Occipital lobe (tissue), 2 donors: ENCODE measurements around the gene DNAH7. TPM values are rescaled to one million over a fixed set of nuclear protein-coding genes. Genes with fewer than 3 reads are reported as not detected.

Experiments
- DNase-seq: peaks from one replicate; lab custom pipeline; 2025; lab: John Stamatoyannopoulos, UW
- total RNA-seq: library from RNA; depleted of rRNA; stranded (reverse); fragments of >200 nt; gene quantifications from one replicate; pipeline ENCODE4 v1.2.3, GENCODE V29; 2014

The DNAH7 gene
- total RNA-seq, 1 donor from 2014 or later, result 16.5 TPM

- DNase-seq, result no peak
Observed at GRCh38 chr2:196077821-196078220, 9.2 kb upstream of the DNAH7 start.

- DNase-seq, result no peak
Observed at GRCh38 chr2:196076778-196077568, 8.3 kb upstream of the DNAH7 start.

GRCh38 chr2:196075196-196075595 lies 6.6 kb upstream of the DNAH7 start:
- DNase-seq, result no peak

- DNase-seq, result no peak
Observed at GRCh38 chr2:196074631-196075030, 6.0 kb upstream of the DNAH7 start.

GRCh38 chr2:196073521-196073920 lies 4.9 kb upstream of the DNAH7 start:
- no peak for DNase-seq

- no peak for DNase-seq
Observed at GRCh38 chr2:196067088-196067382, 1.6 kb downstream of the DNAH7 start.

- no peak for DNase-seq
Observed at GRCh38 chr2:196066291-196067087, 2.1 kb downstream of the DNAH7 start.

GRCh38 chr2:196063773-196064172 lies 4.9 kb downstream of the DNAH7 start:
- no peak for DNase-seq

GRCh38 chr2:196059491-196059960 lies 9.1 kb downstream of the DNAH7 start:
- no peak for DNase-seq

- no peak for DNase-seq
Observed at GRCh38 chr2:196054631-196055030, 14.0 kb downstream of the DNAH7 start.

GRCh38 chr2:196046123-196046917 lies 22.3 kb downstream of the DNAH7 start:
- no peak for DNase-seq

- no peak for DNase-seq
Observed at GRCh38 chr2:196041786-196042185, 26.9 kb downstream of the DNAH7 start.

GRCh38 chr2:196040218-196040617 lies 28.4 kb downstream of the DNAH7 start:
- no peak for DNase-seq

- no peak for DNase-seq
Observed at GRCh38 chr2:196036442-196036841, 32.2 kb downstream of the DNAH7 start.

GRCh38 chr2:196018037-196018436 lies 50.6 kb downstream of the DNAH7 start:
- DNase-seq, result no peak

GRCh38 chr2:196012314-196012713 lies 56.3 kb downstream of the DNAH7 start:
- DNase-seq, result no peak

GRCh38 chr2:196000551-196000950 lies 68.1 kb downstream of the DNAH7 start:
- DNase-seq, result no peak

- DNase-seq, result no peak
Observed at GRCh38 chr2:195998070-195998469, 70.6 kb downstream of the DNAH7 start.

- DNase-seq, result no peak
Observed at GRCh38 chr2:195995499-195995898, 73.1 kb downstream of the DNAH7 start.

GRCh38 chr2:195993623-195994022 lies 75.0 kb downstream of the DNAH7 start:
- no peak for DNase-seq

- no peak for DNase-seq
Observed at GRCh38 chr2:195985741-195986140, 82.9 kb downstream of the DNAH7 start.
